MM.1S (cell line): ENCODE measurements around the gene DIP2B.

Experiments
- DNase-seq: peaks from one replicate; pipeline ENCODE4 v3.0.0-alpha.2; 2015
- H2AFZ ChIP-seq: fragments of 300-600 bp; sonication (generic); 2 replicates; pipeline ENCODE4 v1.6.0; 2016; ENCODE audit warnings: antibody characterized with exemption, low read length
- H3F3A ChIP-seq: fragments of 300-600 bp; sonication (generic); 2 replicates; pipeline ENCODE4 v1.6.1; 2016; ENCODE audit warnings: mild to moderate bottlenecking, antibody characterized with exemption, low read length, moderate library complexity, mixed read lengths; ENCODE audit not compliant: insufficient read depth
- H3K27ac ChIP-seq: fragments of 300-600 bp; sonication (generic); 2 replicates; pipeline ENCODE4 v1.5.1; 2016; ENCODE audit warnings: mild to moderate bottlenecking, low read length
- H3K27me3 ChIP-seq: fragments of 300-600 bp; sonication (generic); replicated peaks from 2 replicates; pipeline ENCODE4 v1.6.0; 2016; ENCODE audit warnings: low read length; ENCODE audit not compliant: insufficient read depth
- H3K36me3 ChIP-seq: fragments of 300-600 bp; sonication (generic); replicated peaks from 2 replicates; pipeline ENCODE4 v1.6.1; 2016; ENCODE audit warnings: mild to moderate bottlenecking, low read length, mixed read lengths; ENCODE audit not compliant: insufficient read depth
- H3K4me1 ChIP-seq: fragments of 300-600 bp; sonication (generic); 2 replicates; pipeline ENCODE4 v1.6.1; 2016; ENCODE audit warnings: low read length, mixed read lengths
- H3K4me2 ChIP-seq: fragments of 300-600 bp; sonication (generic); 2 replicates; pipeline ENCODE4 v1.6.0; 2016; ENCODE audit warnings: low read depth, low read length
- H3K4me3 ChIP-seq: fragments of 300-600 bp; sonication (generic); 2 replicates; pipeline ENCODE4 v1.5.1; 2016; ENCODE audit warnings: low read length, mixed read lengths
- H3K79me2 ChIP-seq: fragments of 300-600 bp; sonication (generic); 2 replicates; pipeline ENCODE4 v1.6.1; 2016; ENCODE audit warnings: mixed run types, low read length, mixed read lengths
- H3K9ac ChIP-seq: fragments of 300-600 bp; sonication (generic); 2 replicates; pipeline ENCODE4 v1.6.1; 2016; ENCODE audit warnings: low read length, mixed read lengths
- H3K9me2 ChIP-seq: fragments of 300-600 bp; sonication (generic); replicated peaks from 2 replicates; pipeline ENCODE4 v1.6.1; 2016; ENCODE audit warnings: mild to moderate bottlenecking, low read length, mixed read lengths; ENCODE audit not compliant: insufficient read depth
- H3K9me3 ChIP-seq: fragments of 300-600 bp; sonication (generic); replicated peaks from 2 replicates; pipeline ENCODE4 v1.6.1; 2016; ENCODE audit warnings: mild to moderate bottlenecking, low read length, mixed read lengths; ENCODE audit not compliant: insufficient read depth
- H4K20me1 ChIP-seq: fragments of 300-600 bp; sonication (generic); 2 replicates; pipeline ENCODE4 v1.6.1; 2016; ENCODE audit warnings: mild to moderate bottlenecking, low read length, moderate library complexity, mixed read lengths; ENCODE audit not compliant: insufficient read depth
- CTCF ChIP-seq: fragments of 300-600 bp; sonication (generic); IDR thresholded peaks from 2 replicates; pipeline ENCODE4 v1.5.1; 2016; ENCODE audit warnings: antibody characterized with exemption, low read length, mixed read lengths
- EZH2 ChIP-seq: fragments of 300-600 bp; sonication (generic); optimal IDR thresholded peaks from 2 replicates; pipeline ENCODE3; 2017; ENCODE audit warnings: low read depth, mild to moderate bottlenecking, antibody characterized with exemption, low read length, mixed read lengths
- EZH2phosphoT487 ChIP-seq: fragments of 300-600 bp; sonication (generic); IDR thresholded peaks from 2 replicates; pipeline ENCODE4 v1.6.1; 2018; ENCODE audit warnings: antibody characterized with exemption, low read length

The DIP2B gene

GRCh38 chr12:50612882-50613281 lies 108.1 kb downstream of the DIP2B start:
- H3K4me1 ChIP-seq, result no peaks in the 10 kb centered on the region
- H3K9ac ChIP-seq, result no peak overlapping the region
- no peak overlapping the region for H3K4me2 ChIP-seq
- no peak overlapping the region for H3K4me3 ChIP-seq
- H3K27me3 ChIP-seq, result no peaks in the 10 kb centered on the region
- H3F3A ChIP-seq, result no peaks in the 10 kb centered on the region
- TF ChIP-seq CTCF (no peak), EZH2 (no peak), EZH2phosphoT487 (no peak)
- H3K9me3 ChIP-seq, result no peaks in the 10 kb centered on the region
- no peaks in the 10 kb centered on the region for H3K79me2 ChIP-seq
- H3K9me2 ChIP-seq, result no peaks in the 10 kb centered on the region
- no peak overlapping the region for H3K27ac ChIP-seq
- H4K20me1 ChIP-seq, result no peaks in the 10 kb centered on the region
- DNase-seq, result no peak
- no peak overlapping the region for H2AFZ ChIP-seq
- H3K36me3 ChIP-seq, result no peaks in the 10 kb centered on the region

- Histone ChIP-seq H3K4me1 (no peaks in the 10 kb centered on the region), H3K9me3 (no peaks in the 10 kb centered on the region), H3F3A (no peaks in the 10 kb centered on the region), H3K4me2 (no peak overlapping the region), H3K27me3 (no peaks in the 10 kb centered on the region), H3K9me2 (no peaks in the 10 kb centered on the region), H3K36me3 (no peaks in the 10 kb centered on the region), H3K27ac (no peak overlapping the region), H4K20me1 (no peaks in the 10 kb centered on the region), H2AFZ (no peak overlapping the region), H3K79me2 (no peaks in the 10 kb centered on the region), H3K9ac (no peak overlapping the region), H3K4me3 (no peak overlapping the region)
- no peak for TF ChIP-seq EZH2phosphoT487
- TF ChIP-seq CTCF, result no peak
- no peak for TF ChIP-seq EZH2
- DNase-seq, result no peak
These were observed 108.7 kb downstream of the DIP2B start for GRCh38 chr12:50613463-50613862.

- Histone ChIP-seq H3K79me2 (no peaks in the 10 kb centered on the region), H3K27ac (no peak overlapping the region), H3F3A (no peaks in the 10 kb centered on the region), H3K9ac (no peak overlapping the region), H3K9me3 (no peaks in the 10 kb centered on the region), H3K36me3 (no peaks in the 10 kb centered on the region), H3K4me3 (no peak overlapping the region), H3K4me1 (no peaks in the 10 kb centered on the region), H2AFZ (no peak overlapping the region), H3K9me2 (no peaks in the 10 kb centered on the region), H4K20me1 (no peaks in the 10 kb centered on the region), H3K4me2 (no peak overlapping the region), H3K27me3 (no peaks in the 10 kb centered on the region)
- TF ChIP-seq CTCF, result no peak
- no peak for TF ChIP-seq EZH2
- no peak for TF ChIP-seq EZH2phosphoT487
- no peak for DNase-seq
These were observed 109.5 kb downstream of the DIP2B start for GRCh38 chr12:50614167-50614759.
